ENCODE data around the gene MAS1L.

DNA sequence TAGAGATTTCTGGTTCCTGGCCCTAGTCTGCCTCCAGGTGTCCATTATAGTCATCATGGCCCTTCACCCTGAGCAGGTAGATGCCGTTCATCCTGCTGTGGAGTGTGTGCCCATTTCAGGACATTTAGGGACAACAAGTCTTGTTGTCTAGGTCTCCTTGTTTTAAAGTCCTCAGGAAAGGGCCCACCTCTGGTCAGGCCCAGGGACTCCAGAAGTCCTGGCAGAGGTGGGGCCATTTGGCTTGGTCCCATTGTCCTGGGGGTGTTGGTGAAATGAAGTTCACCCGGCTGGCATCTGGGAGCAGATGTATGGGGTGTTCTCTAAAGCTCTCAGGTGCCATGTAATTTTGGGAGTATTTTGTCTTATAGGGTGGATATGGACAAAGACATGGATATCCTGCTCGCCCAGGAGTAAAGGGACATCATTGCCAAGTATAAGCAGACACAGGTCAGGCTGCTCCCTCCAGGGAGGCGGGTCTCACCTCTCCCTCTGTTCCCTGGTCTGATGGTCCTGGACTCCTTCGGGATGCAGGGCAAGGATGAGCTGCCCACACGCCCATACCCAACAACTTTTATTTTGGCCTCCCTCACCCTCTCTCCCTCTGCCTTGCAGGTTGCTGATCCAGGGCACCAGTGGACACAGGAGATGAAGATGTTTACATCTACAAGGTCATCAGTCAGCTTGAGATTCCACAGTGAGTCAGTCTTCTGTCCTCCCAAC, 31.7 kb upstream of the MAS1L start:
- TF ChIP-seq POLR2A (IDR thresholded peaks at IDR 0.05) = no peak
- no peak for TF ChIP-seq EP300 (IDR thresholded peaks at IDR 0.05)
- no peak for TF ChIP-seq POLR2AphosphoS5 (IDR thresholded peaks at IDR 0.05)

All from upper lobe of left lung (tissue), 4 donors.